Nephron (organoid): Measurements from ENCODE around the gene PRKAR2B.

Experiments
- H3K27ac Mint-ChIP-seq, 3 experiments: 2 replicates each; pipeline ENCODE4 v1.8.0; 2020; ENCODE audit warnings: mixed read lengths in 3 of 3, mild to moderate bottlenecking in 2 of 3, moderate library complexity in 1 of 3
- H3K27me3 Mint-ChIP-seq: 2 replicates; pipeline ENCODE4 v1.8.0; 2021; ENCODE audit warnings: low read depth, mild to moderate bottlenecking, moderate library complexity, mixed read lengths
- H3K36me3 Mint-ChIP-seq: 2 replicates; pipeline ENCODE4 v1.8.0; 2020; ENCODE audit warnings: low read depth, mixed read lengths
- H3K4me1 Mint-ChIP-seq: 2 replicates; pipeline ENCODE4 v1.8.0; 2020; ENCODE audit warnings: mixed read lengths
- H3K4me3 Mint-ChIP-seq, 3 experiments: 2 replicates each; pipeline ENCODE4 v1.8.0; 2020; ENCODE audit warnings: mild to moderate bottlenecking in 3 of 3, mixed read lengths in 3 of 3, moderate library complexity in 2 of 3
- H3K9me3 Mint-ChIP-seq: 2 replicates; pipeline ENCODE4 v1.8.0; 2020; ENCODE audit warnings: mixed read lengths
- CTCF ChIP-seq, 3 experiments: fragments of 200-600 bp; sonication (generic); IDR thresholded peaks; one replicate each; pipeline ENCODE4 v1.5.0; 2021; ENCODE audit warnings: antibody characterized with exemption in 3 of 3; ENCODE audit not compliant: unreplicated experiment in 3 of 3

PRKAR2B gene

GRCh38 chr7:107111196-107111595 is 66.7 kb downstream of the PRKAR2B start:
- H3K36me3 Mint-ChIP-seq = no peaks in the 10 kb centered on the region
- H3K4me1 Mint-ChIP-seq = peaks cover 19% of the 10 kb centered on the region
- H3K27ac Mint-ChIP-seq = no peak overlapping the region
- TF ChIP-seq CTCF (IDR thresholded peaks at IDR 0.05; ENCODE audit: unreplicated experiment in 3 of 3) = no peak
- H3K4me3 Mint-ChIP-seq = no peak overlapping the region
- H3K27me3 Mint-ChIP-seq = no peaks in the 10 kb centered on the region
- no peaks in the 10 kb centered on the region for H3K9me3 Mint-ChIP-seq

GRCh38 chr7:107113866-107114265 is 69.4 kb downstream of the PRKAR2B start:
- Mint-ChIP-seq H3K27ac (peak overlapping the region; percentile 78 to 95 (median 92)), H3K36me3 (no peaks in the 10 kb centered on the region), H3K4me3 (peak overlapping the region in 2 of 3 experiments; percentile 6 to 44), H3K9me3 (no peaks in the 10 kb centered on the region), H3K4me1 (peaks cover 38% of the 10 kb centered on the region), H3K27me3 (no peaks in the 10 kb centered on the region)
- no peak for TF ChIP-seq CTCF (IDR thresholded peaks at IDR 0.05; ENCODE audit: unreplicated experiment in 3 of 3)

- TF ChIP-seq CTCF (IDR thresholded peaks at IDR 0.05; ENCODE audit: unreplicated experiment in 3 of 3) = no peak
- no peaks in the 10 kb centered on the region for H3K36me3 Mint-ChIP-seq
- no peaks in the 10 kb centered on the region for H3K9me3 Mint-ChIP-seq
- H3K27me3 Mint-ChIP-seq = no peaks in the 10 kb centered on the region
- peaks cover 47% of the 10 kb centered on the region for H3K4me1 Mint-ChIP-seq
- no peak overlapping the region for H3K4me3 Mint-ChIP-seq
- peak overlapping the region in 2 of 3 experiments; percentile 78 for H3K27ac Mint-ChIP-seq
Measured at GRCh38 chr7:107115114-107115513, 70.6 kb downstream of the PRKAR2B start.

- Mint-ChIP-seq H3K4me3 (no peak overlapping the region), H3K27me3 (no peaks in the 10 kb centered on the region), H3K4me1 (peaks cover 47% of the 10 kb centered on the region), H3K9me3 (no peaks in the 10 kb centered on the region), H3K27ac (peak overlapping the region in 2 of 3 experiments; percentile 78), H3K36me3 (no peaks in the 10 kb centered on the region)
- TF ChIP-seq CTCF (IDR thresholded peaks at IDR 0.05; ENCODE audit: unreplicated experiment in 3 of 3) = no peak
Measured at GRCh38 chr7:107115762-107116540, 71.4 kb downstream of the PRKAR2B start.

- Mint-ChIP-seq H3K4me1 (peaks cover 47% of the 10 kb centered on the region), H3K27ac (peak overlapping the region; percentile 31 to 78 (median 57)), H3K4me3 (no peak overlapping the region), H3K27me3 (no peaks in the 10 kb centered on the region), H3K9me3 (no peaks in the 10 kb centered on the region), H3K36me3 (no peaks in the 10 kb centered on the region)
- no peak for TF ChIP-seq CTCF (IDR thresholded peaks at IDR 0.05; ENCODE audit: unreplicated experiment in 3 of 3)
Measured at GRCh38 chr7:107118109-107118900, 73.8 kb downstream of the PRKAR2B start.
